Endodermal cell (in vitro differentiated cells): ENCODE results near the gene MSMB. TPM values are rescaled to one million over a fixed set of nuclear protein-coding genes. Genes with fewer than 3 reads are reported as not detected.

Experiments used
- DNase-seq: peaks from one replicate; pipeline ENCODE4 v3.0.0-alpha.2; 2017
- H3K27ac ChIP-seq: 2 replicates; pipeline ENCODE4 v1.5.1; 2013; ENCODE audit warnings: mild to moderate bottlenecking, low read depth, low read length, moderate library complexity
- H3K27me3 ChIP-seq: 2 replicates; pipeline ENCODE4 v1.6.1; 2013; ENCODE audit warnings: mild to moderate bottlenecking, low read length, moderate library complexity; ENCODE audit not compliant: insufficient read depth, control insufficient read depth, poor library complexity, severe bottlenecking
- H3K36me3 ChIP-seq: 2 replicates; pipeline ENCODE4 v1.7.0; 2013; ENCODE audit warnings: mild to moderate bottlenecking, low read length, moderate library complexity; ENCODE audit not compliant: control insufficient read depth, insufficient read depth
- H3K4me1 ChIP-seq: one replicate; pipeline ENCODE4 v1.7.0; 2013; ENCODE audit warnings: low read length; ENCODE audit not compliant: control insufficient read depth, insufficient read depth
- H3K4me3 ChIP-seq: 2 replicates; pipeline ENCODE4 v1.5.1; 2013; ENCODE audit warnings: mild to moderate bottlenecking, low read length, moderate library complexity
- H3K9ac ChIP-seq: 2 replicates; pipeline ENCODE4 v1.6.1; 2013; ENCODE audit warnings: mild to moderate bottlenecking, low read length, moderate library complexity; ENCODE audit not compliant: poor library complexity, severe bottlenecking; ENCODE audit errors: extremely low read depth
- H3K9me3 ChIP-seq: 2 replicates; pipeline ENCODE4 v1.6.1; 2013; ENCODE audit warnings: mild to moderate bottlenecking, low read length, moderate library complexity; ENCODE audit not compliant: control insufficient read depth
- H3K27ac Mint-ChIP-seq: 2 replicates; pipeline ENCODE4 v1.8.0; 2020; ENCODE audit warnings: mixed read lengths
- H3K27me3 Mint-ChIP-seq: 2 replicates; pipeline ENCODE4 v1.8.0; 2021; ENCODE audit warnings: mild to moderate bottlenecking, mixed read lengths; ENCODE audit not compliant: insufficient read depth
- H3K36me3 Mint-ChIP-seq: 2 replicates; pipeline ENCODE4 v1.8.0; 2020; ENCODE audit warnings: low read depth, mixed read lengths
- H3K4me1 Mint-ChIP-seq: 2 replicates; pipeline ENCODE4 v1.8.0; 2020; ENCODE audit warnings: mixed read lengths
- H3K4me3 Mint-ChIP-seq: 2 replicates; pipeline ENCODE4 v1.8.0; 2020; ENCODE audit warnings: mild to moderate bottlenecking, moderate library complexity, mixed read lengths
- H3K9me3 Mint-ChIP-seq: 2 replicates; pipeline ENCODE4 v1.8.0; 2020; ENCODE audit warnings: mild to moderate bottlenecking, mixed read lengths
- WGBS, 2 experiments: methylation state at CpG; one replicate each; pipeline versions ENCODE4 v1.1.5 to v1.1.7; 2013; ENCODE audit warnings: missing lambda C conversion rate in 2 of 2, mixed read lengths in 1 of 2; ENCODE audit not compliant: insufficient coverage in 1 of 2, insufficient read length in 1 of 2; 5-methylcytosine and 5-hydroxymethylcytosine counted together
- total RNA-seq, 2 donors: library from RNA; stranded (reverse); fragmentation: NEBNext Ultra II Directional in 1 of 2; extraction: Animal tissue kit (Norgen Biotek cat#: 25700) in 1 of 2; gene quantifications; 2 replicates in 1 of 2; 3 replicates in 1 of 2; pipeline ENCODE4 v1.2.1, GENCODE V29; 2021
- TF ChIP-seq, protein P1 (sequence below): fragments of 200-600 bp; sonication (generic); conservative IDR thresholded peaks from 2 replicates; pipeline ENCODE4 v1.5.0; 2021; ENCODE audit warnings: antibody characterized with exemption, mild to moderate bottlenecking

The MSMB gene
- total RNA-seq, 2 donors from 2014 or later = 2.4 to 2.9 TPM

DNA sequence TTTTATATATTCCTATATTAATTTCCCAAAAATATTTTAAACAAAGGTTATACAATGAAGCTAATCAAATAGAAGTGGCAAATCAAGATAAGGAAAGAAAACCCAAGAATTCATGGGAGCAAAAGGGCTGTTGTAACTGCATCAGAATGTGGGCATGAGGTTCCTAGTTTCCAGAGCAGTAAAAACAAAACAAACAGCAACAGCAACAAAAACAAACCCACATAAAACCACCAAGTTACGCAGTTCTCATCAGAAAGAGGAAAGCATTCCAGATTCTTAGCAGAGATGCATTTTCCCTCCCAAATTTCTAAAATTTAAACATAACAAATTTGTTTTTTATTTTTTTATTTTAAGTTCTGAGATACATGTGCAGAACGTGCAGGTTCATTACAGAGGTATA, 34.8 kb upstream of the MSMB start:
- WGBS, 2 experiments = 98 to 100% methylated on average over 1 to 2 of the region's 2 CpGs
- TF ChIP-seq, protein P1, sequence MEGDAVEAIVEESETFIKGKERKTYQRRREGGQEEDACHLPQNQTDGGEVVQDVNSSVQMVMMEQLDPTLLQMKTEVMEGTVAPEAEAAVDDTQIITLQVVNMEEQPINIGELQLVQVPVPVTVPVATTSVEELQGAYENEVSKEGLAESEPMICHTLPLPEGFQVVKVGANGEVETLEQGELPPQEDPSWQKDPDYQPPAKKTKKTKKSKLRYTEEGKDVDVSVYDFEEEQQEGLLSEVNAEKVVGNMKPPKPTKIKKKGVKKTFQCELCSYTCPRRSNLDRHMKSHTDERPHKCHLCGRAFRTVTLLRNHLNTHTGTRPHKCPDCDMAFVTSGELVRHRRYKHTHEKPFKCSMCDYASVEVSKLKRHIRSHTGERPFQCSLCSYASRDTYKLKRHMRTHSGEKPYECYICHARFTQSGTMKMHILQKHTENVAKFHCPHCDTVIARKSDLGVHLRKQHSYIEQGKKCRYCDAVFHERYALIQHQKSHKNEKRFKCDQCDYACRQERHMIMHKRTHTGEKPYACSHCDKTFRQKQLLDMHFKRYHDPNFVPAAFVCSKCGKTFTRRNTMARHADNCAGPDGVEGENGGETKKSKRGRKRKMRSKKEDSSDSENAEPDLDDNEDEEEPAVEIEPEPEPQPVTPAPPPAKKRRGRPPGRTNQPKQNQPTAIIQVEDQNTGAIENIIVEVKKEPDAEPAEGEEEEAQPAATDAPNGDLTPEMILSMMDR = no peak
- peaks cover 1% of the 10 kb centered on the region for H3K27me3 Mint-ChIP-seq
- Histone ChIP-seq H3K4me3 (no peak overlapping the region), H3K4me1 (no peaks in the 10 kb centered on the region), H3K36me3 (no peaks in the 10 kb centered on the region), H3K9ac (no peak overlapping the region), H3K27ac (no peak overlapping the region), H3K9me3 (no peaks in the 10 kb centered on the region), H3K27me3 (no peaks in the 10 kb centered on the region)
- H3K27ac Mint-ChIP-seq = no peak overlapping the region
- peaks cover 26% of the 10 kb centered on the region for H3K9me3 Mint-ChIP-seq
- peaks cover 21% of the 10 kb centered on the region for H3K4me1 Mint-ChIP-seq
- no peak for DNase-seq
- H3K36me3 Mint-ChIP-seq = peaks cover 3% of the 10 kb centered on the region
- no peak overlapping the region for H3K4me3 Mint-ChIP-seq

DNA sequence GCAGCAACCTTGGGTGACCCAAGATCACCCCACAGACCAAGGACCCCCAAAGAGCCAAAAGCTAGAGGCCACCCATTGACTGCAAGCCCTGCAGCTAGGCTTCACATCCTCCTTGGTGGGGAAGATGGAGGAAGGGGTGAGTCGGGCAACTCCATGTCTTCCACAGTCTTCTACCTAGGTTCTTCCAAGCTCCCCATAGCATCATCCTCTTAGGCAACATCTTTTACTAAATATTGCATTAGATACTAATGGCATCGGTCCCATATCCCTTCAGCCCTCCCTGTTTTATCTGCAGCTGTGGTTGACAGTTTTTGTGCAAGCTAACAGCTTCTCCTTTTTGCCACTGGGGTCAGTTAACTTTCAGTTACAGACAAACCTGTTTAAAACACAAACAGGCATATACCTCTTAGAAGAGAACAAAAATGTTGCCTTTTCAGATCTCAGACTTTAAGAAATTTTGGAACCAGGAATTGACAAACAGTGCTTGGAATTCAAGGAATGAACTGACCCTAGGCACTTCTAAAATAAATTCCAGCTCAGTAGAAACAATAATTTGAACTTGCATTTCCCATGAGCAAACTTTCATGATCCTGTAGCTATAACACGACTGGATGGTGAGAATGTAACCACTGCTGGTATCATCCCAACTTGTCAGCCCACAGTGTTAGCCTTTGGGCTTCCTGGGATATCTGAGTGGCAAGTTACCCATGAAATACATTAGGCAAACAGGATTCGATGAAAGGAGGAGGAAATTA, 33.9 kb upstream of the MSMB start:
- TF ChIP-seq, protein P1 = no peak
- peaks cover 24% of the 10 kb centered on the region for H3K9me3 Mint-ChIP-seq
- Histone ChIP-seq H3K36me3 (no peaks in the 10 kb centered on the region), H3K9ac (no peak overlapping the region), H3K4me1 (no peaks in the 10 kb centered on the region), H3K4me3 (no peak overlapping the region), H3K9me3 (no peaks in the 10 kb centered on the region), H3K27ac (no peak overlapping the region), H3K27me3 (no peaks in the 10 kb centered on the region)
- H3K36me3 Mint-ChIP-seq = peaks cover 3% of the 10 kb centered on the region
- no peak for DNase-seq
- H3K4me3 Mint-ChIP-seq = no peak overlapping the region
- 81 to 85% methylated on average over 2 to 3 of the region's 4 CpGs for WGBS, 2 experiments
- H3K27me3 Mint-ChIP-seq = peaks cover 1% of the 10 kb centered on the region
- H3K4me1 Mint-ChIP-seq = peaks cover 24% of the 10 kb centered on the region
- no peak overlapping the region for H3K27ac Mint-ChIP-seq

DNA sequence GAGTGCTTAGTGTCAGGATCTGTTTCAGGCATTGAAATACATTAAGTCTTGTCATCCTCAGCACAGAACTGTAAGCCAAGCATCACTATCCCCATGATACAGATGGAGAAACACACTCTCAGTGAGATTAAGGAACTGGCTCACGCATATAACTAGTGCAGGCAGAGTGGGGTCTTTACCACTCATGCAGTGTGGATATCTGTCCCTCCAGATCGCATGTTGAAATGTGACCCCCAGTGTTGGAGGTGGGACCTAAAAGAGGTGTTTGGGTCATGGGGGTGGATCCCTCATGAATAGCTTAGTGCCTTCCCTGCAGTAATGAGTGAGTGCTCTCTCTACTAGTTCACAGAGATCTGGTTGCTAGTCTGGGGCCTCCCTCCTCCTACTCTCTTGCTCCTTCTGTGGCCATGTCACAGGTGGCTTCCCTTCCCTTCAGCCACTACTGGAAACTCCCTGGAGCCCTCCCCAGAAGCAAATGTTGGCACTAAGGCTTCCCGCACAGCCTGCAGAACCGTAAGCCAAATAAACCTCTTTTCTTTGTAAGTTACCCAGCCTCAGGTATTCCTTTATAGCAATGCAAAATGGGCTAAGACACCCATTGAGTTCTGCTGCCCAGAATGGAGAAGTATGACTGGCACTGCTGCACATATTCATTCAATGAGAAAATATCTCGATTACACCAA, 31.8 kb upstream of the MSMB start:
- Histone ChIP-seq H3K27ac (no peak overlapping the region), H3K4me3 (no peak overlapping the region), H3K27me3 (no peaks in the 10 kb centered on the region), H3K4me1 (no peaks in the 10 kb centered on the region), H3K9me3 (peaks cover 6% of the 10 kb centered on the region), H3K36me3 (no peaks in the 10 kb centered on the region), H3K9ac (no peak overlapping the region)
- no peak overlapping the region for H3K4me3 Mint-ChIP-seq
- TF ChIP-seq, protein P1 = no peak
- H3K36me3 Mint-ChIP-seq = no peaks in the 10 kb centered on the region
- WGBS, 2 experiments = 94 to 95% methylated on average over 4 to 5 of the region's 5 CpGs
- peaks cover 20% of the 10 kb centered on the region for H3K4me1 Mint-ChIP-seq
- no peak overlapping the region for H3K27ac Mint-ChIP-seq
- no peaks in the 10 kb centered on the region for H3K27me3 Mint-ChIP-seq
- H3K9me3 Mint-ChIP-seq = peaks cover 18% of the 10 kb centered on the region
- no peak for DNase-seq
